CD14-positive monocyte (primary cell): ENCODE measurements around the gene AKR1C8. TPM values are rescaled to one million over a fixed set of nuclear protein-coding genes. Genes with fewer than 3 reads are reported as not detected.
"Not testable (repeated sequence)": the region's sequence is repeated elsewhere in the genome, so short reads cannot be mapped to it uniquely, and the experiment has no call there.

Experiments used
- DNase-seq, 3 donors: peaks; one replicate each; pipeline ENCODE4 v3.0.0-alpha.2; 2011 to 2022
- H2AFZ ChIP-seq: 2 replicates; pipeline ENCODE4 v1.6.0; 2012; ENCODE audit warnings: mild to moderate bottlenecking, low read depth, low read length, inconsistent platforms; ENCODE audit not compliant: insufficient read depth, poor library complexity, severe bottlenecking
- H3K27ac ChIP-seq, 2 donors: 1 replicate in 1 of 2; 2 replicates in 1 of 2; pipeline ENCODE4 v1.5.1; 2012 to 2013; ENCODE audit warnings: low read length in 2 of 2, control low read depth in 1 of 2, inconsistent platforms in 1 of 2, low read depth in 1 of 2, mild to moderate bottlenecking in 1 of 2
- H3K27me3 ChIP-seq, 2 donors: one replicate each; pipeline versions ENCODE4 v1.6.0 to v1.6.1; 2011 to 2013; ENCODE audit warnings: low read length in 2 of 2; ENCODE audit not compliant: control insufficient read depth in 2 of 2, insufficient read depth in 2 of 2
- H3K36me3 ChIP-seq, 2 donors: replicated peaks in 1 of 2; 1 replicate in 1 of 2; 2 replicates in 1 of 2; pipeline versions ENCODE4 v1.5.1 to v1.6.1; 2012 to 2013; ENCODE audit warnings: low read length in 2 of 2, control low read depth in 1 of 2, inconsistent platforms in 1 of 2, mild to moderate bottlenecking in 1 of 2; ENCODE audit not compliant: insufficient read depth in 2 of 2, control insufficient read depth in 1 of 2
- H3K4me1 ChIP-seq, 2 donors: 1 replicate in 1 of 2; 2 replicates in 1 of 2; pipeline versions ENCODE4 v1.5.1 to v1.6.1; 2012 to 2013; ENCODE audit warnings: low read length in 2 of 2, control low read depth in 1 of 2, inconsistent platforms in 1 of 2, mild to moderate bottlenecking in 1 of 2, moderate library complexity in 1 of 2; ENCODE audit not compliant: insufficient read depth in 2 of 2, control insufficient read depth in 1 of 2
- H3K4me2 ChIP-seq: replicated peaks from 2 replicates; pipeline ENCODE3; 2012; ENCODE audit warnings: low read length, moderate library complexity, mild to moderate bottlenecking; ENCODE audit not compliant: poor library complexity, severe bottlenecking; ENCODE audit errors: extremely low read depth
- H3K4me3 ChIP-seq, 3 experiments: fragments of 200-600 bp in 1 of 3; sonication (generic) in 1 of 3; replicated peaks in 1 of 3; 1 replicate in 2 of 3; 2 replicates in 1 of 3; pipeline ENCODE4 v1.5.1; 2011 to 2013; ENCODE audit warnings: low read length in 3 of 3, mild to moderate bottlenecking in 3 of 3, control low read depth in 2 of 3, low read depth in 2 of 3, inconsistent platforms in 1 of 3, moderate library complexity in 1 of 3
- H3K79me2 ChIP-seq: 2 replicates; pipeline ENCODE4 v1.6.0; 2012; ENCODE audit warnings: mild to moderate bottlenecking, control low read depth, inconsistent platforms, low read length, moderate library complexity; ENCODE audit not compliant: insufficient read depth
- H3K9ac ChIP-seq: 2 replicates; pipeline ENCODE4 v1.6.0; 2017; ENCODE audit warnings: low read length, mild to moderate bottlenecking; ENCODE audit not compliant: insufficient read depth, poor library complexity, severe bottlenecking
- H3K9me3 ChIP-seq, 2 donors: replicated peaks in 1 of 2; 1 replicate in 1 of 2; 2 replicates in 1 of 2; pipeline versions ENCODE4 v1.5.1 to v1.6.1; 2012 to 2013; ENCODE audit warnings: low read length in 2 of 2, control low read depth in 1 of 2; ENCODE audit not compliant: control insufficient read depth in 1 of 2, insufficient read depth in 1 of 2
- H4K20me1 ChIP-seq: 2 replicates; pipeline ENCODE4 v1.6.0; 2012; ENCODE audit warnings: mild to moderate bottlenecking, low read length, control low read depth, moderate library complexity; ENCODE audit not compliant: insufficient read depth
- H3K27ac Mint-ChIP-seq, 7 donors: one replicate each; pipeline ENCODE4 v1.8.0; 2020; ENCODE audit warnings: mild to moderate bottlenecking in 7 of 7, mixed read lengths in 7 of 7, moderate library complexity in 6 of 7, inconsistent platforms in 2 of 7
- H3K27me3 Mint-ChIP-seq, 3 donors: one replicate each; pipeline ENCODE4 v1.8.0; 2021 to 2022; ENCODE audit warnings: low read depth in 3 of 3, mild to moderate bottlenecking in 3 of 3, mixed read lengths in 3 of 3, moderate library complexity in 3 of 3, inconsistent platforms in 1 of 3
- H3K36me3 Mint-ChIP-seq, 2 donors: one replicate each; pipeline ENCODE4 v1.8.0; 2020; ENCODE audit warnings: mixed read lengths in 2 of 2, inconsistent platforms in 1 of 2, mild to moderate bottlenecking in 1 of 2
- H3K4me1 Mint-ChIP-seq: one replicate; pipeline ENCODE4 v1.8.0; 2020; ENCODE audit warnings: mild to moderate bottlenecking, mixed read lengths
- H3K4me3 Mint-ChIP-seq, 2 donors: one replicate each; pipeline ENCODE4 v1.8.0; 2020; ENCODE audit warnings: mild to moderate bottlenecking in 2 of 2, mixed read lengths in 2 of 2, moderate library complexity in 1 of 2
- H3K9me3 Mint-ChIP-seq, 7 donors: one replicate each; pipeline ENCODE4 v1.8.0; 2020 to 2022; ENCODE audit warnings: mixed read lengths in 7 of 7, mild to moderate bottlenecking in 6 of 7, moderate library complexity in 6 of 7, inconsistent platforms in 2 of 7
- CTCF ChIP-seq: fragments of 200-600 bp; IDR thresholded peaks from one replicate; pipeline ENCODE4 v1.8.0; 2022; ENCODE audit warnings: antibody characterized with exemption, mild to moderate bottlenecking
- WGBS: methylation state at CpG from one replicate; pipeline ENCODE4 v1.1.5; 2013; ENCODE audit warnings: missing lambda C conversion rate; ENCODE audit not compliant: insufficient coverage; 5-methylcytosine and 5-hydroxymethylcytosine counted together
- intact Hi-C, 2 donors: fragments of 100-400 bp; cut with micrococcal nuclease; formaldehyde crosslinking; loops; one replicate each; pipeline versions ENCODE4 v1.15.0 to v1.15.1; 2023
- polyA plus RNA-seq, 3 donors: library from polyadenylated mRNA; depleted of rRNA in 1 of 3; unstranded in 2 of 3; stranded (reverse) in 1 of 3; fragments of 300-500 nt in 2 of 3; fragments of >200 nt in 1 of 3; fragmentation: Illumina TruSeq in 2 of 3; gene quantifications; 1 replicate in 2 of 3; 2 replicates in 1 of 3; pipeline ENCODE4 v1.2.3, GENCODE V29; 2012 to 2021

Gene AKR1C8
- polyA plus RNA-seq, 3 donors = not detected

DNA sequence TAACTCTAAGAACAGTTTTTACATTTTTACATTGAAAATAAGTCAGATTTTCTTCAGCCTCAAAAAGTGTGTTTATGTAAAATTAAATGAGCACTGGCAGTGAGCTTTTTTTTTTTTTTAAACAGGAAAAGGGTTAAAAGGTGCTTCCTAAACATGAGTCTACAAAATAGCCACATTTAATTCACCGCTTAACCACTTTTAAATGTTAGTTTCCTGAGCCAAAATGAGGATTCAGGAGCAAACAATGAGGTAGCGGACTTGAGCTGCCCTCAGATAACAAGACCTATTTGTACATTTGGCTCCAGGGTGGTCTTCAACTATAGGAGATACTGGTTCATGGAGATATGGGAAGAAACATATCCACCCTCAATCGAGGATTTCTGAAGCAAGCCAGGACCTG lies 67.9 kb downstream of the AKR1C8 start:
- H3K27ac ChIP-seq = no peak overlapping the region
- no peaks in the 10 kb centered on the region for H4K20me1 ChIP-seq
- no peak overlapping the region for H3K4me2 ChIP-seq
- no peaks in the 10 kb centered on the region for H3K79me2 ChIP-seq
- Mint-ChIP-seq H3K4me1 (no peaks in the 10 kb centered on the region), H3K9me3 (peaks cover 2 to 13% (median 5%) of the 10 kb centered on the region in 7 donors), H3K27me3 (no peaks in the 10 kb centered on the region), H3K4me3 (no peak overlapping the region), H3K36me3 (no peaks in the 10 kb centered on the region), H3K27ac (no peak overlapping the region)
- no peak for TF ChIP-seq CTCF
- intact Hi-C loops = no loop called here
- H3K4me1 ChIP-seq = no peaks in the 10 kb centered on the region
- H2AFZ ChIP-seq = no peak overlapping the region
- H3K9ac ChIP-seq = no peak overlapping the region
- no peaks in the 10 kb centered on the region for H3K36me3 ChIP-seq
- H3K9me3 ChIP-seq = peaks cover 0 to 4% of the 10 kb centered on the region in 2 donors
- H3K4me3 ChIP-seq = no peak overlapping the region
- no peaks in the 10 kb centered on the region for H3K27me3 ChIP-seq
- no peak for DNase-seq
- no CpG with 5 or more reads among the region's 3 CpGs for WGBS

GRCh38 chr10:5116621-5117020 lies 68.3 kb downstream of the AKR1C8 start:
- Histone ChIP-seq H3K27ac (no peak overlapping the region), H3K36me3 (no peaks in the 10 kb centered on the region), H3K9ac (no peak overlapping the region), H3K9me3 (peaks cover 0 to 4% of the 10 kb centered on the region in 2 donors), H3K4me1 (no peaks in the 10 kb centered on the region), H3K4me2 (no peak overlapping the region), H3K27me3 (no peaks in the 10 kb centered on the region), H2AFZ (no peak overlapping the region), H3K4me3 (no peak overlapping the region), H3K79me2 (no peaks in the 10 kb centered on the region), H4K20me1 (no peaks in the 10 kb centered on the region)
- 0% methylated on average over 1 of the region's 5 CpGs for WGBS
- no peaks in the 10 kb centered on the region for H3K4me1 Mint-ChIP-seq
- H3K36me3 Mint-ChIP-seq = no peaks in the 10 kb centered on the region
- peaks cover 2 to 13% (median 5%) of the 10 kb centered on the region in 7 donors for H3K9me3 Mint-ChIP-seq
- no peak for TF ChIP-seq CTCF
- H3K27me3 Mint-ChIP-seq = no peaks in the 10 kb centered on the region
- intact Hi-C loops = no loop called here
- H3K27ac Mint-ChIP-seq = no peak overlapping the region
- no peak overlapping the region for H3K4me3 Mint-ChIP-seq
- no peak for DNase-seq

DNA sequence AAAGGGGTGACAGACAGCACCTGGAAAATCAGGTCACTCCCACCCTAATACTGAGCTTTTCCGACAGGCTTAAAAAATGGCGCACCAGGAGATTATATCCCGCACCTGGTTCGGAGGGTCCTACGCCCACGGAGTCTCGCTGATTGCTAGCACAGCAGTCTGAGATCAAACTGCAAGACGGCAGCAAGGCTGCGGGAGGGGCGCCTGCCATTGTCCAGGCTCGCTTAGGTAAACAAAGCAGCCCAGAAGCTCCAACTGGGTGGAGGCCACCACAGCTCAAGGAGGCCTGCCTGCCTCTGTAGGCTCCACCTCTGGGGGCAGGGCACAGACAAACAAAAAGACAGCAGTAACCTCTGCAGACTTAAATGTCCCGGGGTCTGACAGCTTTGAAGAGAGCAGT lies 75.1 kb downstream of the AKR1C8 start:
- H3K9me3 Mint-ChIP-seq, H3K4me1 Mint-ChIP-seq, H3K4me3 Mint-ChIP-seq, H3K36me3 ChIP-seq, H3K9me3 ChIP-seq, H3K36me3 Mint-ChIP-seq, H3K27me3 Mint-ChIP-seq, DNase-seq, intact Hi-C loops, H4K20me1 ChIP-seq, H3K4me3 ChIP-seq, H3K4me2 ChIP-seq, H3K27ac ChIP-seq, H3K27me3 ChIP-seq, H3K27ac Mint-ChIP-seq, H2AFZ ChIP-seq, H3K79me2 ChIP-seq, H3K9ac ChIP-seq, H3K4me1 ChIP-seq: not testable (repeated sequence)
- 96% methylated on average over 8 of the region's 12 CpGs for WGBS
